SW480 (cell line): ENCODE data around the gene IHH.

Experiments used
- DNase-seq: peaks from one replicate; pipeline ENCODE4 v3.0.0-alpha.2; 2016; ENCODE audit warnings: low spot score

IHH gene

GRCh38 chr2:219076253-219076652, 15.5 kb upstream of the IHH start:
- DNase-seq, result no peak

GRCh38 chr2:219073413-219074129, 12.8 kb upstream of the IHH start:
- DNase-seq, result peak; percentile 72

- no peak for DNase-seq
Measured at GRCh38 chr2:219072741-219073250, 12.1 kb upstream of the IHH start.

GRCh38 chr2:219071131-219071816, 10.6 kb upstream of the IHH start:
- no peak for DNase-seq

- no peak for DNase-seq
Measured at GRCh38 chr2:219065484-219065883, 4.8 kb upstream of the IHH start.

- no peak for DNase-seq
Measured at GRCh38 chr2:219062081-219062480, 1.4 kb upstream of the IHH start.

- peak; percentile 33 for DNase-seq
Measured at GRCh38 chr2:219059725-219060682, 717 bp downstream of the IHH start.

- DNase-seq, result no peak
Measured at GRCh38 chr2:219059375-219059724, 1.4 kb downstream of the IHH start.

- DNase-seq, result no peak
Measured at GRCh38 chr2:219058541-219059374, 2.0 kb downstream of the IHH start.

GRCh38 chr2:219057709-219058540, 2.8 kb downstream of the IHH start:
- peak; percentile 64 for DNase-seq

GRCh38 chr2:219056896-219057708, 3.6 kb downstream of the IHH start:
- no peak for DNase-seq

GRCh38 chr2:219056176-219056895, 4.4 kb downstream of the IHH start:
- DNase-seq, result no peak

GRCh38 chr2:219054956-219055903, 5.5 kb downstream of the IHH start:
- no peak for DNase-seq

- peak; percentile 72 for DNase-seq
Measured at GRCh38 chr2:219049282-219049681, 11.4 kb downstream of the IHH start.

- peak; percentile 30 for DNase-seq
Measured at GRCh38 chr2:219045937-219046550, 14.7 kb downstream of the IHH start.

- DNase-seq, result no peak
Measured at GRCh38 chr2:219042750-219043149, 18.0 kb downstream of the IHH start.

GRCh38 chr2:219042157-219042556, 18.6 kb downstream of the IHH start:
- no peak for DNase-seq
